HG02884 (cell line): ENCODE measurements around the gene FAP.

Experiments
- ATAC-seq: cut with Tn5 transposase; IDR thresholded peaks from one replicate; pipeline ENCODE4 v1.9.1; 2021; ENCODE audit warnings: mild to moderate bottlenecking, moderate library complexity; ENCODE audit not compliant: unreplicated experiment

Gene FAP

DNA sequence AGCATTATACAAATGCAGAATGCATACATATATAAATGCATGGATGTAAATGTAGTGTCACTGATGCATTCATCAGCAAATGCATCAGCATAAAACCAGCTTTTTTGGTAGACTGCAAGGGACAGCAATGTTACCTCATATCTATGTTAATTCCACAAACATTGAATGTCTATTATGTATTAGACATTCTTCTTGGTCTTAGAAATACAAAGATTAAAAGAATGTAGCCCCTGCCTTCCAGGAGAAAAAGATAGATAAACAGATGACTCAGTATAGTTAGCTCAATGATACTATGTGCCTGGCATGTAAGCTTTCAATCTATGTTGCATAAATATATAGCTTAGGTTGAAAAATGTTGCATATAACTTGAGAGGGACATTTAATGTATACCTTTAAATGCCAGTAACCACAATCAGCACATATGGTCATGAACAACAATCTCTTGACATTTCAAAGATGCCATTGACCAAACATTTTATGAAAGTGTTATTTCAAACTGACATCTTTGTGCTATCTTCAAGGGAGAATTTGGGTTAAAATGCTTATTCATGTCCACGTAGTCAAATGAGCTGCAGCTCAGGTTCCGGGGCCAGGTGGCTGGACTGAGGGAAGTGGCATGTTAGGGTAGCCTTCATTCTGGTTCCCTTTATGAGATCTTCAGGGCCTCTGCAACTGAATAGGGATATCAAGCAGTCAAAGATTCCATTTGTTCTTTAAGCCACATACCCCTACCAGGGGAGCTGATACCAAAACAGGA lies 46.0 kb downstream of the FAP start:
- ATAC-seq: no peak

- no peak for ATAC-seq
Measured at GRCh38 chr2:162196638-162197037, 46.6 kb downstream of the FAP start.

DNA sequence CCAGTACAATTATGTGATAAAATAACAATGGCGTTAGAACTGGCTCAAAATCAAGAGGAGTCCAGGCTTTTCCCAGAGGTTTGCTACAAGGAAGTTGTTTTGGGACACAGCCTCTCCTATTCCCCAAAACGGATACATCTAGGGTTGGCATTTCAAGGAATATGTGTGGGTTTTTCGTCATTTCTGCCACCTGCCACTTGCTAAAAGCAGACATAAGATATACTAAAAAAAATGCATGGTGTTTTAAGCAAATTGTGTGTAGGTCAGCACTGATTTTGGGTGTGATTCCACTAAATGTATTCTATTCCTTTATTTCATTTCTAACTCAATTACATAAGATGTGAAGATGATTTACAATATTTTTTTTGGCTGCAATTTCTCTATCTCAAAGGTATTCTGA lies 54.8 kb downstream of the FAP start:
- ATAC-seq: no peak

GRCh38 chr2:162185541-162186232 lies 57.6 kb downstream of the FAP start:
- no peak for ATAC-seq

DNA sequence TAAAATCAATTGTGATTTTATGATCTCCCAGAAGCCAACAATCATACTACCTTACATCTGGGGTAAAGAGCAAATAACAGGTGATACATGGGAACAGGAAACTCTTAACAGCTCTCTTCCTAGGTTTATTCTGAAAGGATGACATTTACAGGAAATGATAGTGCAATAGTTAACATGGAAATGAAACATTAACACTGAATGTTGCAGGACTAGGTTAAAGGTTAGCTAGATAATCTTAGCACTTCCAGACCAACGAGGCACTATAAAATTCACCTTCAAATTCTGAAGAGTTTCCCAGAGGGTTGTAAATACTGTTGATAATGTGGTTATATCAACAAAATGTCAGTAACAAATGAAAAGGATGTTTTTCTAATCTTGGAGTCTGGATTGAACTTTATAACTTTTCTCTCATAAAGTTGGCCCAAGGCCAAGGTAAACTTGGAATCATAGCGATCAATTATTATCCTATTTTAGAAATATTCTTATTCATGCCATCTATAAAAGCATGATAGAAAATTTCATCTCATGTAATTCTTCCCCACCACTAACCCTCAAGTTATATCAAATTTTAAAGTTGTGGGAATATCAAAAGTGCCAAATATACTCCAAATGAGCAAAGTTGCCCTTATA lies 58.3 kb downstream of the FAP start:
- no peak for ATAC-seq

DNA sequence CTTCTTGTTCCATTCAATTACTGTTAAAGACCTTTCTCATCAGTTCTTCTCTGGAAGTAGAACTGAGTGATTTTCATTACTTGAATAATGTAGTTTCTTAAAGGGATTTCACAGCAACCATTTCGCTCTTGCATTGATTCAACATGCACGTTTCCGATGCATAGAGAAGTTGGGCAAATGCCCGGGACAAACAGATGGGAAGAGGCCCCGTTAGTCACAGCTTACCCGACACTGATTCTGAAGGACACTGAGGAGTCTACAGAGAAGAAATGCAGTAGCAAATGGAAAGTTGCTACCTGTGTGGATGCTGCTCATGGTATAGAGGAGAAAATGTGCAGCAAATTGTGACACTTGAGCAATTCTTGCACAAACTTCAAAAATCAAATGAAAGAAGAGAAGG lies 58.9 kb downstream of the FAP start:
- no peak for ATAC-seq

DNA sequence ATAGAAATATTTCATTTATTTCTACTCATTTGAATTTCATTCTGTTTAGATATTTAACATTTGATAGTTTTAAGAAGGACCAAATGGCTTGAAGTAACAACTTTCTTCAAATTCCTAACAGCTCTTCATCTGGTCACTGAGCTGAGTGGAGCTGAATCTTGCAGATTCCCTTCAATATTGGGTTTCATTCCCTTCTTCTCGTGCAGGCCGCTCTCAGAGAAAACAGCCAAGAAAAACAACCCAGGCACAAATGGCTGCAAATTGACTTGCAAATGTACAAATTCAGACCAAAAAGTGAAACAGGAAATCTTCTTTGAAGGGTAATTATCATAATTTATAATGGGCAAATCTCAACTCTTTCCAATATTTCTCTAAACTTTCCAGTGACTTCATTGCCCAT lies 60.9 kb downstream of the FAP start:
- ATAC-seq: no peak

GRCh38 chr2:162177301-162177700 lies 65.9 kb downstream of the FAP start:
- no peak for ATAC-seq

GRCh38 chr2:162175714-162176113 lies 67.5 kb downstream of the FAP start:
- ATAC-seq: no peak

GRCh38 chr2:162174746-162175145 lies 68.5 kb downstream of the FAP start:
- ATAC-seq: no peak

DNA sequence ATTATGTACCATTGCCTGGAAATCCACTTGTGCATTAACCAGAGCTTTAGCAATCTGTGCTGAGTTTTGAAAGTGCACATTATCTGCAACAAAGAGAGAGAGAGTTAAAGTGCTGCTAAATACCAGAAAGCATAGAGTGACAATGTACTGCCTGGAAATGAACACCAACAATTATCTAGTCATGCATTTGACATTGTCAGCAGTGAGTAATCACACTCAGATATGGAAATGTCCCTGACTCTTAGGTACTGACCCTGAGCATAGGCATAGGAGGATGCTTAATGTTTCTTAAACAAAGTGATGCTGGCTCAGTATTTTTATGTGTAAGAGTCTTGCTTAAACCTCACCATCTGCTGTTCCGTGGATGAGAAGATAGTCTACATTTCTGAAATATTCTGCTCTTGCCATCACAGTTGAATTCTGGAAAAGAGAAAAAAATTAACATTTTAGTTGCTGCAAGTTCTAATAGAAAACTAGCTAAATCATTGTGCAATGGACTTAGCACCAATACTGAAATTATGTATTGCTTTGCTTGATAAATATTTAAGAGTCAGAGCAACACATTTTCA lies 70.4 kb downstream of the FAP start:
- no peak for ATAC-seq

GRCh38 chr2:162166745-162167144 lies 76.5 kb downstream of the FAP start:
- ATAC-seq: no peak

DNA sequence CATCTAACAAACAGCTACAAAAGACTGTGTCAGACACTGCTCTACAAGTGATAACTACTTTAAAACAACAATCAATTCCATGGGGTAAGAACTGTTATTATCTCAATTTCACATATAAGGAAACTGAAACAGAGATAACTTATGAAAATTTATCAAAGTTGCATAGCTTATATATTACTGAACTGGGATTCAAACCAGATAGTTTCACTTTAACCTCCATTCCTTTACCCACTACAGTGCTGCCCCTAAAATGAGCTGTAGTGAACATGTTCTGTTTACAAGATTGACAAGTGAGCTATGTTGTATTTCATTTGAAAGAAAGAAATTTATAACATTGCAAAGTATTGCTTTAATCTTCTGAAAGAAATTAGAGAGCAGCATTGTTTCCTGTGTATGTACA lies 77.1 kb downstream of the FAP start:
- no peak for ATAC-seq

DNA sequence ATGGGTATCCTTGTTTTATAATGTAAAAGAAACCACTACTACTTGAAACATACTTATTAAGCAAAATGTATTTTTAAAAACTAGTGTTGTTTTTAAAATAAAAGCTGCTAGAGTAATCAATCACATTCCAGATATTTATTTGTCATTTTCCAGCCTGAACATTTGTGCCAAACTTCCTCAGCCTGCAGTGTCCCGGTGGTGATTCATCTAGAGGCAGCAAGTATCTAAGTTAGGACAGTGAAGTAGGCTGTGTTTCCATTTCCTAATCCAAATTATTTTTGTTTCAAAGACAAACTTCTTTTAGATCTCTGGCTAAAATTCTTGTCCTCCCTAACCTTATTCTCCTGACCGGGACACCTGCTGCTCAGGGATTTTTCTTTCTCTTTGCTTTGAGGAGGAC lies 78.4 kb downstream of the FAP start:
- no peak for ATAC-seq

DNA sequence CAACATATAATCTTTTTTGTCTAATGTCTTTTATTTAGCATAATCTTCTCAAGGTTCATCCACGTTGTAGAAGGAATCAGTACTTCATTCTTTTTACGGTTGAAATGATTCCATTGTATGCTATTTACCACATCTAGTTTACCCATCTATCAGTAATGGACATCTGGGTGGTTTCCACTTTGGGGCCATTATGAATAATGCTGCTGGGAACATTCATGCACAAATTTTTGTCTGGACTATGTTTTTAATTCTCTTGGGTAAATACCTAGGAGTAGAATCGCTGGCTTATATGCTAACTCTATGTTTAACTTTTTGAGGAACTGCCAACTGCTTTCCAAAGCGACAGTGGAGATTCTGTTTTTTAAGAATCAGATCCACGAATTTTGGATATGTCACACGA lies 83.8 kb downstream of the FAP start:
- no peak for ATAC-seq

- no peak for ATAC-seq
Measured at GRCh38 chr2:162156149-162156548, 87.1 kb downstream of the FAP start.

DNA sequence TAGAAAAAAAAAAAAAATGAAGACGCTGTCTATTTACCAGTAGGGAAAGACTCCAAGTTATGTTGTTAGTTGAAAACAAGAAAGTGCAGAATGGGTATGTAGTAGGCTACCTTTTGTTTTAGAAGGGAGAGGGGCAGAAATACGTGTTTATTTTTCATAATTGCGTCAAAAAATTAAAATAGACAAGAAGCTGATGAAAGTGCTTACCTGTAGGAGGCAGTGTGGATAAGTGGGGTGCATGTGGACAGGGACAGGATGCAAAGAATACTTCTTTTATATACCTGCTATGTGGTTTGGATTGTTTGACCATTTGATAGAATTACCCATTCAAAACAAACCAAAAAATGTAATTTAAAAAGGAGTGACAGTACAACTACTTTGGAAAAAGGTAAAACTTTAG lies 88.2 kb downstream of the FAP start:
- no peak for ATAC-seq

GRCh38 chr2:162153608-162154224 lies 89.5 kb downstream of the FAP start:
- ATAC-seq: peak; percentile 98

DNA sequence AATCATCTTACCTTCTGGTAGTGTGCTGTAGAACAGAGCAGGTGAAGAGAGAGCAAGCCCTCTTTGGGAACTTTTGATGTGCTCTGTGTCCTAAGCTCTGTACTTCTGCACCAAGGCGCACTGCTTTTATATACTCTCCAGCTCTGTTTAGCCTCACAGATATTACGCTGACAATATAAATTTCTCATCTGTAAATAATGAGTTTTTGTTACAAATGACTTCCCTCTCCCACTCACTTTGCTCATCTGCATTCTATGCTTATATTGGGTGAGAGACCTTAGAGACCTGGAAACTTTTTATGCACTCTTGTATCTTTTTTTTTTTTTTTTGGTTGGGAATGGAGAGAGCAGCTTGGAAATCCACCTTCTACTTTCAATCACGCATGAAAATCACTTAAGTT lies 91.1 kb downstream of the FAP start, which contains the start of gene GCG:
TSS of gene GCG (minus strand) at position 101 of the 400 bp plus-strand sequence. CDS start 3,069 bp downstream, outside the sequence.
- no peak for ATAC-seq

DNA sequence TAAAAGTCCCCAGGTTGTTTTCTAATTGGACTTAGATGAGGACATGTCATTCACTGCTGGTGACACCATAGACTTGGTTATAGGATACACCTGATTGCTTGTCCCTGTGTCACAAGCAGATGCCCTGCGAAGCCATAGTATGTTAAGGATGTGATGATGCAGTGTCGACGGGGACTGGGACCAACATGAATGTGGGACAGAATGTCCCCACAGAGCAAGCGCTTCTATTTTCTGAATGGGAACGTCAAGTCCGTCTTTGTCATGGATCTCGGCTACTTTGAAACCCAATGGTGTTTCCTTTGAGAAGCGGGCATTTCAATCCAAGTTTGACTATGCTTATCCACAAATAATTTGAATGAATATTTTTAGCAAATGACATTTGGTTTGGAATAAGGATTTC lies 93.3 kb downstream of the FAP start:
- no peak for ATAC-seq

- no peak for ATAC-seq
Measured at GRCh38 chr2:162149466-162149865, 93.8 kb downstream of the FAP start.
